ENCODE measurements around the gene TDRD3. TPM values are rescaled to one million over a fixed set of nuclear protein-coding genes. Genes with fewer than 3 reads are reported as not detected.

TDRD3 gene
- total RNA-seq, 1 experiment from 2014 or later, result 17.2 TPM

DNA sequence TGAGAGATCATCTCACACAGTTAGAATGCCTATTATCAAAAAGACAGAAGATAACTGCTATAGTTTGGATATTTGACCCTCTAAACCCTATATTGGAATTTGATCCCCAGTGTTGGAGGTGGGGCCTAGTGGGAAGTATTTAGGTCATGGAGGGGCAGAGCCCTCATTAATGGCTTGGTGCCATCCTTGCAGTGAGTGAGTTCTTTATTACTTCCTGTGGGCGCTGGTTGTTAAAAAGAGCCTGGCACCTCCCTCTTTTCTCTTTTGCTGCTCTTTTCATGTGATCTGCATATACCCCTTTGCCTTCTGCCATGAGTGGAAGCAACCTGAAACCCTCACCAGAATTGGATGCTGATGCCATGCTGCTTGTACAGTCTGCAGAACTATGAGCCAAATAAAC lies 66.8 kb downstream of the TDRD3 start:
- DNase-seq, result no peak
- H3K36me3 ChIP-seq (ENCODE audit: control insufficient read depth, insufficient read depth, low read length), result no peaks in the 10 kb centered on the region
- no TSS peak for BruUV-seq (replicated peaks)
- H3K4me3 ChIP-seq (ENCODE audit: low read depth, low read length), result no peak overlapping the region
- no peaks in the 10 kb centered on the region for H3K27me3 ChIP-seq (replicated peaks; ENCODE audit: control insufficient read depth, insufficient read depth, low read length)
- ChIA-PET POLR2A (no interaction called here), CTCF (no interaction called here)
- Mint-ChIP-seq H3K27ac (ENCODE audit: unreplicated experiment) (no peak overlapping the region), H3K27me3 (ENCODE audit: insufficient read depth, unreplicated experiment) (no peaks in the 10 kb centered on the region), H3K4me1 (ENCODE audit: low read depth, unreplicated experiment) (no peaks in the 10 kb centered on the region), H3K9me3 (ENCODE audit: unreplicated experiment) (no peaks in the 10 kb centered on the region), H3K4me3 (ENCODE audit: unreplicated experiment) (no peak overlapping the region), H3K36me3 (ENCODE audit: insufficient read depth, unreplicated experiment) (no peaks in the 10 kb centered on the region)
- no peaks in the 10 kb centered on the region for H3K9me3 ChIP-seq
- H3K4me1 ChIP-seq, result no peaks in the 10 kb centered on the region
- intact Hi-C loops (cut with micrococcal nuclease; ENCODE audit: unreplicated experiment), result no loop called here
- TF ChIP-seq, protein P1, sequence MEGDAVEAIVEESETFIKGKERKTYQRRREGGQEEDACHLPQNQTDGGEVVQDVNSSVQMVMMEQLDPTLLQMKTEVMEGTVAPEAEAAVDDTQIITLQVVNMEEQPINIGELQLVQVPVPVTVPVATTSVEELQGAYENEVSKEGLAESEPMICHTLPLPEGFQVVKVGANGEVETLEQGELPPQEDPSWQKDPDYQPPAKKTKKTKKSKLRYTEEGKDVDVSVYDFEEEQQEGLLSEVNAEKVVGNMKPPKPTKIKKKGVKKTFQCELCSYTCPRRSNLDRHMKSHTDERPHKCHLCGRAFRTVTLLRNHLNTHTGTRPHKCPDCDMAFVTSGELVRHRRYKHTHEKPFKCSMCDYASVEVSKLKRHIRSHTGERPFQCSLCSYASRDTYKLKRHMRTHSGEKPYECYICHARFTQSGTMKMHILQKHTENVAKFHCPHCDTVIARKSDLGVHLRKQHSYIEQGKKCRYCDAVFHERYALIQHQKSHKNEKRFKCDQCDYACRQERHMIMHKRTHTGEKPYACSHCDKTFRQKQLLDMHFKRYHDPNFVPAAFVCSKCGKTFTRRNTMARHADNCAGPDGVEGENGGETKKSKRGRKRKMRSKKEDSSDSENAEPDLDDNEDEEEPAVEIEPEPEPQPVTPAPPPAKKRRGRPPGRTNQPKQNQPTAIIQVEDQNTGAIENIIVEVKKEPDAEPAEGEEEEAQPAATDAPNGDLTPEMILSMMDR (IDR thresholded peaks at IDR 0.05; ENCODE audit: insufficient read depth in 1 of 2, low read depth in 1 of 2, low read length in 1 of 2, severe bottlenecking in 1 of 2, unreplicated experiment in 1 of 2), result no peak

DNA sequence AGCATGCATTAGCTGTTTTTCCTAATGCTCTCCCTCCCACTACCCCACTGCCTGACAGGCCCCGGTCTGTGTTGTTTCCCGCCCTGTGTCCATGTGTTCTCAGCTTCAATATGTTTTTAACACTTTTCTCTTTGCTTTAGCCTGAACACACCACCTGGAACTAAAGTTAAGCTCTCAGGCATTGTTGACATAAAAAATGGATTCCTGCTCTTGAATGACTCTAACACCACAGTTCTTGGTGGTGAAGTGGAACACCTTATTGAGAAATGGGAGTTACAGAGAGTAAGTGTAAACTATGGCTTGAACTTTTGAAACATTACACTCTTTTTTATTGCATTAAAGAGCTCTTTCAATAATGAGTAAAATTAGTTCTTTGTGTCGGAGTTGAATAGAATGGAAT lies 70.1 kb downstream of the TDRD3 start:
- H3K27ac Mint-ChIP-seq (ENCODE audit: unreplicated experiment), result no peak overlapping the region
- no peak overlapping the region for H3K4me3 Mint-ChIP-seq (ENCODE audit: unreplicated experiment)
- no peaks in the 10 kb centered on the region for H3K4me1 ChIP-seq
- intact Hi-C loops (cut with micrococcal nuclease; ENCODE audit: unreplicated experiment), result no loop called here
- ChIA-PET CTCF (no interaction called here), POLR2A (no interaction called here)
- H3K36me3 ChIP-seq (ENCODE audit: control insufficient read depth, insufficient read depth, low read length), result no peaks in the 10 kb centered on the region
- no peaks in the 10 kb centered on the region for H3K27me3 ChIP-seq (replicated peaks; ENCODE audit: control insufficient read depth, insufficient read depth, low read length)
- no peaks in the 10 kb centered on the region for H3K9me3 ChIP-seq
- no peaks in the 10 kb centered on the region for H3K36me3 Mint-ChIP-seq (ENCODE audit: insufficient read depth, unreplicated experiment)
- no peaks in the 10 kb centered on the region for H3K4me1 Mint-ChIP-seq (ENCODE audit: low read depth, unreplicated experiment)
- H3K27me3 Mint-ChIP-seq (ENCODE audit: insufficient read depth, unreplicated experiment), result no peaks in the 10 kb centered on the region
- no TSS peak for BruUV-seq (replicated peaks)
- no peak for DNase-seq
- no peak overlapping the region for H3K4me3 ChIP-seq (ENCODE audit: low read depth, low read length)
- no peaks in the 10 kb centered on the region for H3K9me3 Mint-ChIP-seq (ENCODE audit: unreplicated experiment)
- TF ChIP-seq, protein P1 (IDR thresholded peaks at IDR 0.05; ENCODE audit: insufficient read depth in 1 of 2, low read depth in 1 of 2, low read length in 1 of 2, severe bottlenecking in 1 of 2, unreplicated experiment in 1 of 2), result no peak

DNA sequence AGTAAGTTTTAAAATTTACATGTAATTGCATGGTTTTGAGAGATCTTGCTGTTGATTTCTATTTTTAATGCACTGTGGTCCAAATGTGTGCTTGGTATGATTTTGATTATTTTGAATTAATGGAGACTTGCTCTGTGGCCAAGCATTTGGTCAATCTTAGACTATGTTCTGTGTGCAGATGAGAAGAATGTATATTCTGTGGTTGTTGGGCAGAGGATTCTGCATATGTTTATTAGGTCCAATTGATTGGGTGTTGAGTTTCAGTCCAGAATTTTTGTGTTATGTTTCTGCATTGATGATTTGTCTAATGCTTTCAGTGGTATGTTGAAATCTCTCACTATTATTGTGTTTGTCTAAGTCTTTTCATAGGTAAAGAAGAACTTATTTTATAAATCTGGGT lies 82.3 kb downstream of the TDRD3 start:
- Mint-ChIP-seq H3K9me3 (ENCODE audit: unreplicated experiment) (peaks cover 8% of the 10 kb centered on the region), H3K27me3 (ENCODE audit: insufficient read depth, unreplicated experiment) (no peaks in the 10 kb centered on the region), H3K4me3 (ENCODE audit: unreplicated experiment) (no peak overlapping the region), H3K36me3 (ENCODE audit: insufficient read depth, unreplicated experiment) (no peaks in the 10 kb centered on the region), H3K27ac (ENCODE audit: unreplicated experiment) (no peak overlapping the region), H3K4me1 (ENCODE audit: low read depth, unreplicated experiment) (no peaks in the 10 kb centered on the region)
- ChIA-PET POLR2A (no interaction called here), CTCF (no interaction called here)
- no peaks in the 10 kb centered on the region for H3K9me3 ChIP-seq
- no peak for DNase-seq
- H3K36me3 ChIP-seq (ENCODE audit: control insufficient read depth, insufficient read depth, low read length), result no peaks in the 10 kb centered on the region
- intact Hi-C loops (cut with micrococcal nuclease; ENCODE audit: unreplicated experiment), result no loop called here
- H3K27me3 ChIP-seq (replicated peaks; ENCODE audit: control insufficient read depth, insufficient read depth, low read length), result no peaks in the 10 kb centered on the region
- BruUV-seq (replicated peaks), result no TSS peak
- H3K4me1 ChIP-seq, result no peaks in the 10 kb centered on the region
- no peak overlapping the region for H3K4me3 ChIP-seq (ENCODE audit: low read depth, low read length)
- TF ChIP-seq, protein P1 (IDR thresholded peaks at IDR 0.05; ENCODE audit: insufficient read depth in 1 of 2, low read depth in 1 of 2, low read length in 1 of 2, severe bottlenecking in 1 of 2, unreplicated experiment in 1 of 2), result no peak

Measured in Caco-2 (cell line).